ENCODE data around the gene KTI12.
A peak's percentile ranks its signal among the peaks of the same experiment; 100 is the strongest.
"Not testable (repeated sequence)": the region's sequence is repeated elsewhere in the genome, so short reads cannot be mapped to it uniquely, and the experiment has no call there.

KTI12 gene

GRCh38 chr1:52028328-52028727 lies 5.3 kb downstream of the KTI12 start:
- H3K4me3 ChIP-seq (replicated peaks in 1 of 2; ENCODE audit: low read depth in 2 of 2, low read length in 2 of 2), result no peak overlapping the region
- no peak for DNase-seq (ENCODE audit: low read depth in 2 of 2)
- TF ChIP-seq CTCF (IDR thresholded peaks at IDR 0.05; ENCODE audit: low read depth, low read length), result no peak

- no peak for TF ChIP-seq CTCF (IDR thresholded peaks at IDR 0.05; ENCODE audit: low read depth, low read length)
- DNase-seq (ENCODE audit: low read depth in 2 of 2), result no peak
- no peak overlapping the region for H3K4me3 ChIP-seq (replicated peaks in 1 of 2; ENCODE audit: low read depth in 2 of 2, low read length in 2 of 2)
These were observed 7.3 kb downstream of the KTI12 start for GRCh38 chr1:52026278-52026677.

- H3K4me3 ChIP-seq (replicated peaks in 1 of 2; ENCODE audit: low read depth in 2 of 2, low read length in 2 of 2), result no peak overlapping the region
- DNase-seq (ENCODE audit: low read depth in 2 of 2), result peak in 1 of 2 donors; percentile 43
- no peak for TF ChIP-seq CTCF (IDR thresholded peaks at IDR 0.05; ENCODE audit: low read depth, low read length)
These were observed 11.5 kb downstream of the KTI12 start for GRCh38 chr1:52022133-52022532.

GRCh38 chr1:52008071-52008809 lies 25.4 kb downstream of the KTI12 start:
- H3K4me3 ChIP-seq (replicated peaks in 1 of 2; ENCODE audit: low read depth in 2 of 2, low read length in 2 of 2), result no peak overlapping the region
- no peak for TF ChIP-seq CTCF (IDR thresholded peaks at IDR 0.05; ENCODE audit: low read depth, low read length)
- no peak for DNase-seq (ENCODE audit: low read depth in 2 of 2)

- TF ChIP-seq CTCF (IDR thresholded peaks at IDR 0.05; ENCODE audit: low read depth, low read length), result no peak
- DNase-seq (ENCODE audit: low read depth in 2 of 2), result no peak
- no peak overlapping the region for H3K4me3 ChIP-seq (replicated peaks in 1 of 2; ENCODE audit: low read depth in 2 of 2, low read length in 2 of 2)
These were observed 26.2 kb downstream of the KTI12 start for GRCh38 chr1:52007215-52008002.

GRCh38 chr1:52006081-52006553 lies 27.5 kb downstream of the KTI12 start:
- DNase-seq (ENCODE audit: low read depth in 2 of 2); H3K4me3 ChIP-seq (replicated peaks in 1 of 2; ENCODE audit: low read depth in 2 of 2, low read length in 2 of 2): not testable (repeated sequence)

GRCh38 chr1:52005548-52005947 lies 28.1 kb downstream of the KTI12 start:
- not testable (repeated sequence) for H3K4me3 ChIP-seq (replicated peaks in 1 of 2; ENCODE audit: low read depth in 2 of 2, low read length in 2 of 2)
- DNase-seq (ENCODE audit: low read depth in 2 of 2), result peak; percentile 51 to 88
